DOHH2 (cell line): Measurements from ENCODE around the gene SUPT3H.

ENCODE experiments used
- H3F3A ChIP-seq: fragments of 200-600 bp; sonication (generic), shearing (Covaris generic); 2 replicates; pipeline ENCODE4 v1.6.0; 2016; ENCODE audit warnings: antibody characterized with exemption, mild to moderate bottlenecking; ENCODE audit not compliant: control insufficient read depth, insufficient read depth
- H3K27ac ChIP-seq: fragments of 200-600 bp; sonication (generic); 2 replicates; pipeline ENCODE4 v1.5.1; 2014; ENCODE audit warnings: low read depth, mild to moderate bottlenecking, low read length, moderate library complexity
- H3K27me3 ChIP-seq: fragments of 200-600 bp; sonication (generic); 2 replicates; pipeline ENCODE4 v1.6.1; 2014; ENCODE audit warnings: mild to moderate bottlenecking, low read length, mixed read lengths; ENCODE audit not compliant: control insufficient read depth
- H3K36me3 ChIP-seq: fragments of 200-600 bp; sonication (generic); 2 replicates; pipeline ENCODE4 v1.6.1; 2014; ENCODE audit warnings: mild to moderate bottlenecking, low read length, moderate library complexity, mixed read lengths; ENCODE audit not compliant: control insufficient read depth
- H3K4me1 ChIP-seq: fragments of 200-600 bp; sonication (generic); 2 replicates; pipeline ENCODE4 v1.6.1; 2014; ENCODE audit warnings: mild to moderate bottlenecking, low read length, mixed read lengths; ENCODE audit not compliant: control insufficient read depth
- H3K4me2 ChIP-seq: fragments of 200-600 bp; sonication (generic); 2 replicates; pipeline ENCODE4 v1.6.0; 2014; ENCODE audit warnings: mild to moderate bottlenecking, low read length, moderate library complexity
- H3K4me3 ChIP-seq: fragments of 200-600 bp; sonication (generic); 2 replicates; pipeline ENCODE4 v1.5.1; 2014; ENCODE audit warnings: mild to moderate bottlenecking, low read length, mixed read lengths
- H3K79me2 ChIP-seq: fragments of 200-600 bp; sonication (generic); 2 replicates; pipeline ENCODE4 v1.6.1; 2014; ENCODE audit warnings: mild to moderate bottlenecking, low read length, mixed read lengths; ENCODE audit not compliant: control insufficient read depth
- H3K9me2 ChIP-seq: fragments of 200-600 bp; sonication (generic); replicated peaks from 2 replicates; pipeline ENCODE4 v1.6.1; 2014; ENCODE audit warnings: mild to moderate bottlenecking, low read length, mixed read lengths; ENCODE audit not compliant: control insufficient read depth
- H3K9me3 ChIP-seq: fragments of 200-600 bp; sonication (generic); 2 replicates; pipeline ENCODE4 v1.6.1; 2014; ENCODE audit warnings: antibody characterized with exemption, low read length, mixed read lengths; ENCODE audit not compliant: control insufficient read depth, insufficient read depth
- H4K20me1 ChIP-seq: fragments of 200-600 bp; sonication (generic); 2 replicates; pipeline ENCODE4 v1.6.0; 2014; ENCODE audit warnings: low read depth, mild to moderate bottlenecking, antibody characterized with exemption, low read length, moderate library complexity; ENCODE audit not compliant: control insufficient read depth, insufficient read depth
- EZH2phosphoT487 ChIP-seq: fragments of 200-600 bp; sonication (generic); IDR thresholded peaks from 2 replicates; pipeline ENCODE4 v1.6.1; 2017; ENCODE audit warnings: borderline replicate concordance, mild to moderate bottlenecking, antibody characterized with exemption, low read length, moderate library complexity, mixed read lengths
- TF ChIP-seq, protein P1 (sequence below): fragments of 200-600 bp; sonication (generic); IDR thresholded peaks from one replicate; pipeline ENCODE4 v1.5.1; 2014; ENCODE audit warnings: antibody characterized with exemption, mild to moderate bottlenecking, low read depth, low read length; ENCODE audit not compliant: poor library complexity, severe bottlenecking

The SUPT3H gene

GRCh38 chr6:45222380-45222779, 155.4 kb downstream of the SUPT3H start:
- H3F3A ChIP-seq = no peaks in the 10 kb centered on the region
- no peaks in the 10 kb centered on the region for H3K9me2 ChIP-seq
- no peaks in the 10 kb centered on the region for H3K27me3 ChIP-seq
- H3K9me3 ChIP-seq = no peaks in the 10 kb centered on the region
- H3K4me1 ChIP-seq = no peaks in the 10 kb centered on the region
- no peaks in the 10 kb centered on the region for H3K79me2 ChIP-seq
- no peaks in the 10 kb centered on the region for H4K20me1 ChIP-seq
- H3K4me3 ChIP-seq = no peak overlapping the region
- no peak overlapping the region for H3K27ac ChIP-seq
- TF ChIP-seq, protein P1, sequence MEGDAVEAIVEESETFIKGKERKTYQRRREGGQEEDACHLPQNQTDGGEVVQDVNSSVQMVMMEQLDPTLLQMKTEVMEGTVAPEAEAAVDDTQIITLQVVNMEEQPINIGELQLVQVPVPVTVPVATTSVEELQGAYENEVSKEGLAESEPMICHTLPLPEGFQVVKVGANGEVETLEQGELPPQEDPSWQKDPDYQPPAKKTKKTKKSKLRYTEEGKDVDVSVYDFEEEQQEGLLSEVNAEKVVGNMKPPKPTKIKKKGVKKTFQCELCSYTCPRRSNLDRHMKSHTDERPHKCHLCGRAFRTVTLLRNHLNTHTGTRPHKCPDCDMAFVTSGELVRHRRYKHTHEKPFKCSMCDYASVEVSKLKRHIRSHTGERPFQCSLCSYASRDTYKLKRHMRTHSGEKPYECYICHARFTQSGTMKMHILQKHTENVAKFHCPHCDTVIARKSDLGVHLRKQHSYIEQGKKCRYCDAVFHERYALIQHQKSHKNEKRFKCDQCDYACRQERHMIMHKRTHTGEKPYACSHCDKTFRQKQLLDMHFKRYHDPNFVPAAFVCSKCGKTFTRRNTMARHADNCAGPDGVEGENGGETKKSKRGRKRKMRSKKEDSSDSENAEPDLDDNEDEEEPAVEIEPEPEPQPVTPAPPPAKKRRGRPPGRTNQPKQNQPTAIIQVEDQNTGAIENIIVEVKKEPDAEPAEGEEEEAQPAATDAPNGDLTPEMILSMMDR = no peak
- TF ChIP-seq EZH2phosphoT487 = no peak
- no peaks in the 10 kb centered on the region for H3K36me3 ChIP-seq
- no peak overlapping the region for H3K4me2 ChIP-seq

DNA sequence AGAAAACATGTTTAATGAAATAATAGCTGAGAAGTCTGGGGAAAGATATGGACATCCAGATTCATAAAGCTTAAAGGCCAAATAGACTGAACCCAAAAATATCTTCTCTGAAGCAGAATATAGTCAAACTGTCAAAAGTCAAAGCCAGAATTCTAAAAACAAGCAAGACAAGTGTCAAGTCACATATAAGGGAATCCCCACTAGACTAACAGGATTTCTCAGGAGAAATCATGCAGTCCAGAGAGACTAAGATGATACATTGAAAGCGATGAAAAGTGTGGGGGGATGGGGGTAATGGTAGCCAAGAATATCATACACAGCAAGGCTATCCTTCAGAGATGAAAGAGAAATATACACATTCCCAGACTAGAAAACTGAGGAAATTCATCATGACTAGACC, 162.0 kb downstream of the SUPT3H start:
- Histone ChIP-seq H3K4me2 (no peak overlapping the region), H3K9me2 (no peaks in the 10 kb centered on the region), H3K27me3 (no peaks in the 10 kb centered on the region), H3K4me3 (no peak overlapping the region), H3F3A (no peaks in the 10 kb centered on the region), H3K79me2 (no peaks in the 10 kb centered on the region), H4K20me1 (no peaks in the 10 kb centered on the region), H3K27ac (no peak overlapping the region), H3K9me3 (no peaks in the 10 kb centered on the region), H3K4me1 (no peaks in the 10 kb centered on the region), H3K36me3 (no peaks in the 10 kb centered on the region)
- TF ChIP-seq, protein P1 = no peak
- no peak for TF ChIP-seq EZH2phosphoT487

DNA sequence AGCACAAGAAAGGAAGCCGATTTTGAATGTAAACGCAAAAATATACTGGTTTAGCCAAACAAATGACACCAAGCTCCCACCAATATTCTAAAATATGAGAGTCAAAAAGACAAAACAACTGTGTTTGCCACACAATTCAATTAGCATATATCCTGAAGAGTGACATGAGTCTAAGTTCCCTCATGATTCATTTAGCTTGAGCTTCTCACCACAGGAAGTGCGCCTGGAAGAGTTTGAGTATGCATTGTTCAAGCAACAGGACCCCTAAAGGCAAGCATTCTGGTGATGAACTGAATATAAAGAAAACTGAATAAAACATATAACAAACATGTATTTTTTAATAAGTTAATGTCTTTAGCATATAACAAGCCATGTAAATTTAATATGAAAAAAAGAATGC, 164.8 kb downstream of the SUPT3H start:
- H3F3A ChIP-seq = no peaks in the 10 kb centered on the region
- H3K9me3 ChIP-seq = no peaks in the 10 kb centered on the region
- H3K9me2 ChIP-seq = no peaks in the 10 kb centered on the region; the same call in 1 of the 2 replicates
- no peaks in the 10 kb centered on the region for H3K27me3 ChIP-seq
- no peak overlapping the region for H3K4me2 ChIP-seq
- H3K4me3 ChIP-seq = no peak overlapping the region
- TF ChIP-seq, protein P1 = no peak
- no peak for TF ChIP-seq EZH2phosphoT487
- H3K36me3 ChIP-seq = no peaks in the 10 kb centered on the region
- no peaks in the 10 kb centered on the region for H3K4me1 ChIP-seq
- H4K20me1 ChIP-seq = no peaks in the 10 kb centered on the region
- H3K27ac ChIP-seq = no peak overlapping the region
- H3K79me2 ChIP-seq = no peaks in the 10 kb centered on the region

GRCh38 chr6:45209762-45210161, 168.0 kb downstream of the SUPT3H start:
- Histone ChIP-seq H3K27ac (no peak overlapping the region), H3K79me2 (no peaks in the 10 kb centered on the region), H3K36me3 (no peaks in the 10 kb centered on the region), H4K20me1 (no peaks in the 10 kb centered on the region), H3K9me2 (no peaks in the 10 kb centered on the region; the same call in 1 of the 2 replicates), H3F3A (no peaks in the 10 kb centered on the region), H3K9me3 (no peaks in the 10 kb centered on the region), H3K27me3 (no peaks in the 10 kb centered on the region), H3K4me2 (no peak overlapping the region), H3K4me3 (no peak overlapping the region), H3K4me1 (no peaks in the 10 kb centered on the region)
- TF ChIP-seq, protein P1 = no peak
- no peak for TF ChIP-seq EZH2phosphoT487
